ENCODE data around the gene STK11.

Gene STK11

DNA sequence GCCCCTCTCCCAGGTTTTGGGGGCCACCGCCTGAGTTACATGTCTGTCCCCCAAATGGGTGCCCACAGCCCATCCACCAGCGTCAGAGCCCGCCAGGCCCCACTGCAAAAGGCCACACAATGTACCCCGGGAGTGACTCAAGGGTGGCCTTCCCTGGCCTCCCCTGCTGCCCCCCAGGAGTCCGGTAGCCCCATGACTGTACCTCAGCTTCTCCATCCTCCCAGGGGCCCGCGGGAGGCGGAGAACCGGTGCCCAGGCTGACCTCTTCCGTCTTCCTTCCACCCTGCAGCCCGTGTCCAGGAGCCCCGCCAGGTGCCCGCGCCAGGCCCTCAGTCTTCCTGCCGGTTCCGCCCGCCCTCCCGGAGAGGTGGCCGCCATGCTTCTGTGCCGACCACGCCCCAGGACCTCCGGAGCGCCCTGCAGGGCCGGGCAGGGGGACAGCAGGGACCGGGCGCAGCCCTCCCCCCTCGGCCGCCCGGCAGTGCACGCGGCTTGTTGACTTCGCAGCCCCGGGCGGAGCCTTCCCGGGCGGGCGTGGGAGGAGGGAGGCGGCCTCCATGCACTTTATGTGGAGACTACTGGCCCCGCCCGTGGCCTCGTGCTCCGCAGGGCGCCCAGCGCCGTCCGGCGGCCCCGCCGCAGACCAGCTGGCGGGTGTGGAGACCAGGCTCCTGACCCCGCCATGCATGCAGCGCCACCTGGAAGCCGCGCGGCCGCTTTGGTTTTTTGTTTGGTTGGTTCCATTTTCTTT lies 21.9 kb downstream of the STK11 start:
- no peak for DNase-seq (ENCODE audit: low spot score)
- in situ Hi-C loops (cut with MboI; ENCODE audit: low sequenced_read_pairs, unreplicated experiment) = no loop called here
- TF ChIP-seq, protein P1, sequence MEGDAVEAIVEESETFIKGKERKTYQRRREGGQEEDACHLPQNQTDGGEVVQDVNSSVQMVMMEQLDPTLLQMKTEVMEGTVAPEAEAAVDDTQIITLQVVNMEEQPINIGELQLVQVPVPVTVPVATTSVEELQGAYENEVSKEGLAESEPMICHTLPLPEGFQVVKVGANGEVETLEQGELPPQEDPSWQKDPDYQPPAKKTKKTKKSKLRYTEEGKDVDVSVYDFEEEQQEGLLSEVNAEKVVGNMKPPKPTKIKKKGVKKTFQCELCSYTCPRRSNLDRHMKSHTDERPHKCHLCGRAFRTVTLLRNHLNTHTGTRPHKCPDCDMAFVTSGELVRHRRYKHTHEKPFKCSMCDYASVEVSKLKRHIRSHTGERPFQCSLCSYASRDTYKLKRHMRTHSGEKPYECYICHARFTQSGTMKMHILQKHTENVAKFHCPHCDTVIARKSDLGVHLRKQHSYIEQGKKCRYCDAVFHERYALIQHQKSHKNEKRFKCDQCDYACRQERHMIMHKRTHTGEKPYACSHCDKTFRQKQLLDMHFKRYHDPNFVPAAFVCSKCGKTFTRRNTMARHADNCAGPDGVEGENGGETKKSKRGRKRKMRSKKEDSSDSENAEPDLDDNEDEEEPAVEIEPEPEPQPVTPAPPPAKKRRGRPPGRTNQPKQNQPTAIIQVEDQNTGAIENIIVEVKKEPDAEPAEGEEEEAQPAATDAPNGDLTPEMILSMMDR (IDR thresholded peaks at IDR 0.05; ENCODE audit: borderline replicate concordance, control extremely low read depth, extremely low read depth, insufficient read depth, missing control alignments) = no peak

DNA sequence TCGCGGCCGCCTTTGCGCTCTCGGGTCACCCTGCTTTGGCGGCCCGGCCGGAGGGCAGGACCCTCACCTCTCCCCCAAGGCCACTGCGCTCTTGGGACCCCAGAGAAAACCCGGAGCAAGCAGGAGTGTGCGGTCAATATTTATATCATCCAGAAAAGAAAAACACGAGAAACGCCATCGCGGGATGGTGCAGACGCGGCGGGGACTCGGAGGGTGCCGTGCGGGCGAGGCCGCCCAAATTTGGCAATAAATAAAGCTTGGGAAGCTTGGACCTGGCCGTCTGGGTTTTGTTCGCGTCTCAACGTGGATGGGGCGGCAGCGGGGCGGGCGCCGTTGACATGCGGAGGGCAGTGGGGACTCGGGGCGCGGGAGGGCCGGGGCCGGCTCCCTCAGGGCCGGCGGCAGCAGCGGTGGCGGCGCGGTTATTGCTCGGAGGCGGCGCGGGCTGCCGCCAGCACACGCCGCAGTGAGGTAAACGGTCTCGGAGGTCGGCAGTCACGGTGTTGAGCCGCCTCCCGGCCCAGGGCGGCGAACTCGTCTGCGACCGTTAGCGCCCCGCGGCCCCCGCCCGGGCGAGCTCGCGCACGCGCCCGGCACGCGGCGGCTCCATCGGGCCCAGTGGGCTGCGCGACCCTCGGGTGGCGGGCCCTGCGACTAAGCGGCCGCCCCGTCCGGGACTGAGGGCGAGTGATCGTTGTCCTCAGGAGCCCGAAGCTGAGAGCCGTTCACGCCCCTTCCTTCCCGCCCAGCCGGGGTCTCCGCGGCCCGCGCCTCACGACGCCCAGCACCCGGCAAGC lies 22.8 kb downstream of the STK11 start:
- TF ChIP-seq, protein P1 (IDR thresholded peaks at IDR 0.05; ENCODE audit: borderline replicate concordance, control extremely low read depth, extremely low read depth, insufficient read depth, missing control alignments) = no peak

DNA sequence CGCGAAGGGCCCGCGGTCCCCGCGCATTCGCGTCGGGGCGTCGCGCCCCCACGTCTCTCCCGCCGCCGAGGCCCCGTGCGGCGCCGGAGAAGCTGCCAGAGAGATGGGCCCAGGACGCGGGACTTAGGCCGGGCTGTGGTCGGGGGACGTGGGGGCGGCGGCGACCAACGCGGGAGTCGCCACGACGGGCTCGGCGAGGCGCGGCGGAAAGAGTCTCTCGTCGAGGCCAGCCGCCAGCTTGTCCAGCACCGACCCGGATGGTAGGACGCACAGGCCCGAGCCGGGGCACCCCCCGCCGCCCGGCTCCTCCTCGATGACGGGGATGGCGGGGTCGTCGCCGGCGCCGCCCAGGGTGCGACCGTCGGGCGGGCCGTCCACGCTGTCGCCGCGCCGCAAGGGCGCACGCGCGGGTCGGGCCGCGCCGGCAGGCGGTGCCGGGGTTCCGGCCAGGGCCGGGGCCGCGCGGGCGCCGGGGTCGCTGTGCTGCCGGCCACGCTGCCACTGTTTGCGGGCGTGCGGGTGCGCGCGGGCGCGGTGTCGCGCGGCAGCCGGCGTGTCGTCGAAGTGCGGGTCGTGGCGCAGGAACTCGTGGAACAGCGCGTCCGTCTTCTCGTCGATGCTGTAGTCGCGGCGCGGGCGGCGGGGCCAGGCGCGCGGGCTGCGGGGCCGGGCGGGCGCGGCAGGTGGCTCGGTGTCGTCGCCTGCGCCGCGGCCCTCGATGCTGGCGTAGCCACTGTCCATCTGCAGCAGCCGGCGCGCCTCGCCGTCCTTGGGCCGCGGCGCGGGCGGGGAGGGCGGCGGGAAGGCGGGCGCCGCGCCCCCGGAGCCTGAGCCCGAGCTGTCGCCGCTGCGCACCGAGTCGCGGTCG lies 23.7 kb downstream of the STK11 start:
- TF ChIP-seq, protein P1 (IDR thresholded peaks at IDR 0.05; ENCODE audit: borderline replicate concordance, control extremely low read depth, extremely low read depth, insufficient read depth, missing control alignments) = no peak
- DNase-seq (ENCODE audit: low spot score) = no peak
- in situ Hi-C loops (cut with MboI; ENCODE audit: low sequenced_read_pairs, unreplicated experiment) = no loop called here

More for the DNA sequence above, 22.8 kb downstream of the STK11 start:
- in situ Hi-C loops (cut with MboI; ENCODE audit: low sequenced_read_pairs, unreplicated experiment) = no loop called here
- DNase-seq (ENCODE audit: low spot score) = no peak

DNA sequence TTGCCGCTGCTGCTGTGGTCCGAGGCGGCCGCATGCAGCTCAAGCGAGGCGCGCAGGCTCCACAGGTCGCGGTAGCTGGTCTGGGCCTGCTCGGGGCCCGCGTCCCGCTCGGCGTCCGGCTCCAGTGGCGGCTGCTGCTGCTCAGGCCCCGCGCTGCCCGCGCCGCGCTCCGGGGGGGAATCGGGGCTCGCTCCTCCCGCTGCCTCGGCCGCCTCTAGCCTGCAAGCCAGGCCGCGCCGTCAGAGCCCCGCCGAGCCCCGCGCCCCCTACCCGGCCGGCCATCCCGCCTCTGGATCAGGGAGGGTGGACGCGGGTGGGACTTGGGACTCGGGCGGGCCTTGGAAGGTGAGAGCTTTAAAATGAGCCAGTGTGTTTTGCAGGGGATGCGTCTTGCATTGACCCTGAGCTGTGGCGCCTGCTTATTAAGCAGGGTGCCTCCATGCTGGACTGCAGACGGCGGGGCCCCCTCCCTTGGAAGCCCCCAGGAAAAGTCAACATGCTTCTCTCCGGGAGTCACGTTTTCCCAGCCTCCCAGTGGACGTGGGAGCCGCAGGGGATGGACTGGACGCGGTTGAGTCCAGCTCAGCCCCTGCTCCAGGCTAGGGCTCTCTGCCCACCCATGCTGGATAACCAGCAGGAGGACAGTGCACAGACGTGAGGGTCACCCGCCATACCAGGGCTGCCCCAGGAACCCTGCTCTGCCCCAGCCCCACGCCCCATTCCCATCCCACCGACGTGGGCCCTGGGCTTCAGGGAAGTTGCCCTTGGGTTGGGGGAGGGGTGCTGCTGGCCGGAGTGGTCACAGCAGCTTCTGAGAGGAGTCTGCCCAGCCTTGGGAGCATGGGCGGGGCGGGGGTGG lies 24.6 kb downstream of the STK11 start:
- in situ Hi-C loops (cut with MboI; ENCODE audit: low sequenced_read_pairs, unreplicated experiment) = no loop called here
- TF ChIP-seq, protein P1 (IDR thresholded peaks at IDR 0.05; ENCODE audit: borderline replicate concordance, control extremely low read depth, extremely low read depth, insufficient read depth, missing control alignments) = no peak
- no peak for DNase-seq (ENCODE audit: low spot score)

DNA sequence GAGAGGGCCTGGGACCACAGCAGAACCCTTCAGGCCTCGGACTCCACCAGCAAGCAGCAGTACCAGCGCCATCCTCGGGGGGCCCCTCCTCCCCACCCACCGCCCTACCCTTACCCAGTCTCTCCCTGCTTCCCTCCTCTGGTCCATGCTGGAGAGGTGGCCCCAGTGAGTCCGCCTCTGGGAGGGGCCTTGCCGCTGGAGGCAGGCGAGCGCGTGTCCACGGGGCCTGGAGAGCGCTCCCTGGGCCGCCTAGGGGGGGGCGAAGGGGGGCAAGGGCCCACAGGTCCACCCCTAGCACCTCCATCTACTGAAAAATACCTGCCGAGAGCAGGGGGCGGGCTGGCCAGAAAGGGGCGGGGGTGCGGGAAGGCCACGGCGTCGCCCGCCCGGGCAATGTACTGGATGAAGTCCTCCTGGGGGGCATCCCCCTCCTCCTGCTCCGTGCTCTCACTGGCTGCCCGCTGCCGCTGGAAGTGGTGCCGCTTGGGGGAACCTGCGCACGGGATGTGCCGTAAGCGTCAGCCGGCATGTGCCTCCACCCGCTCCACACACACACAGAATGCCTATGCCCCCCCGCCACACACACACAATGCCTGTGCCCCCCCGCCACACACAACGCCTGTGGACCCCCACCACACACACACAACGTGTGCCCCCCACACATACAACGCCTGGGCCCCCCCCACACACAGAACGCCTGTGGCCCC lies 25.4 kb downstream of the STK11 start:
- no peak for DNase-seq (ENCODE audit: low spot score)
- TF ChIP-seq, protein P1 (IDR thresholded peaks at IDR 0.05; ENCODE audit: borderline replicate concordance, control extremely low read depth, extremely low read depth, insufficient read depth, missing control alignments) = no peak
- in situ Hi-C loops (cut with MboI; ENCODE audit: low sequenced_read_pairs, unreplicated experiment) = no loop called here
